ENCODE results near the gene F2R.

- TF ChIP-seq, protein P1, sequence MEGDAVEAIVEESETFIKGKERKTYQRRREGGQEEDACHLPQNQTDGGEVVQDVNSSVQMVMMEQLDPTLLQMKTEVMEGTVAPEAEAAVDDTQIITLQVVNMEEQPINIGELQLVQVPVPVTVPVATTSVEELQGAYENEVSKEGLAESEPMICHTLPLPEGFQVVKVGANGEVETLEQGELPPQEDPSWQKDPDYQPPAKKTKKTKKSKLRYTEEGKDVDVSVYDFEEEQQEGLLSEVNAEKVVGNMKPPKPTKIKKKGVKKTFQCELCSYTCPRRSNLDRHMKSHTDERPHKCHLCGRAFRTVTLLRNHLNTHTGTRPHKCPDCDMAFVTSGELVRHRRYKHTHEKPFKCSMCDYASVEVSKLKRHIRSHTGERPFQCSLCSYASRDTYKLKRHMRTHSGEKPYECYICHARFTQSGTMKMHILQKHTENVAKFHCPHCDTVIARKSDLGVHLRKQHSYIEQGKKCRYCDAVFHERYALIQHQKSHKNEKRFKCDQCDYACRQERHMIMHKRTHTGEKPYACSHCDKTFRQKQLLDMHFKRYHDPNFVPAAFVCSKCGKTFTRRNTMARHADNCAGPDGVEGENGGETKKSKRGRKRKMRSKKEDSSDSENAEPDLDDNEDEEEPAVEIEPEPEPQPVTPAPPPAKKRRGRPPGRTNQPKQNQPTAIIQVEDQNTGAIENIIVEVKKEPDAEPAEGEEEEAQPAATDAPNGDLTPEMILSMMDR (optimal IDR thresholded peaks at IDR 0.05 in 1 of 3, IDR thresholded peaks at IDR 0.05 in 1 of 3, conservative IDR thresholded peaks at IDR 0.05 in 1 of 3; ENCODE audit: extremely low read depth in 1 of 3, insufficient read depth in 2 of 3, low read length in 3 of 3), result no peak
- TF ChIP-seq EZH2 (IDR thresholded peaks at IDR 0.05; ENCODE audit: low read length), result no peak
Observed at GRCh38 chr5:76677849-76678472, 38.0 kb upstream of the F2R start.

All from keratinocyte (primary cell).